ENCODE measurements around the gene HDGF.

The HDGF gene

GRCh38 chr1:156789621-156790318, 38.3 kb upstream of the HDGF start:
- H3K4me3 ChIP-seq (ENCODE audit: low read length), result no peak overlapping the region
- no peak for DNase-seq (ENCODE audit: low read depth)
- TF ChIP-seq, protein P1, sequence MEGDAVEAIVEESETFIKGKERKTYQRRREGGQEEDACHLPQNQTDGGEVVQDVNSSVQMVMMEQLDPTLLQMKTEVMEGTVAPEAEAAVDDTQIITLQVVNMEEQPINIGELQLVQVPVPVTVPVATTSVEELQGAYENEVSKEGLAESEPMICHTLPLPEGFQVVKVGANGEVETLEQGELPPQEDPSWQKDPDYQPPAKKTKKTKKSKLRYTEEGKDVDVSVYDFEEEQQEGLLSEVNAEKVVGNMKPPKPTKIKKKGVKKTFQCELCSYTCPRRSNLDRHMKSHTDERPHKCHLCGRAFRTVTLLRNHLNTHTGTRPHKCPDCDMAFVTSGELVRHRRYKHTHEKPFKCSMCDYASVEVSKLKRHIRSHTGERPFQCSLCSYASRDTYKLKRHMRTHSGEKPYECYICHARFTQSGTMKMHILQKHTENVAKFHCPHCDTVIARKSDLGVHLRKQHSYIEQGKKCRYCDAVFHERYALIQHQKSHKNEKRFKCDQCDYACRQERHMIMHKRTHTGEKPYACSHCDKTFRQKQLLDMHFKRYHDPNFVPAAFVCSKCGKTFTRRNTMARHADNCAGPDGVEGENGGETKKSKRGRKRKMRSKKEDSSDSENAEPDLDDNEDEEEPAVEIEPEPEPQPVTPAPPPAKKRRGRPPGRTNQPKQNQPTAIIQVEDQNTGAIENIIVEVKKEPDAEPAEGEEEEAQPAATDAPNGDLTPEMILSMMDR (IDR thresholded peaks at IDR 0.05; ENCODE audit: insufficient read depth, low read depth, low read length, missing control alignments), result no peak

DNA sequence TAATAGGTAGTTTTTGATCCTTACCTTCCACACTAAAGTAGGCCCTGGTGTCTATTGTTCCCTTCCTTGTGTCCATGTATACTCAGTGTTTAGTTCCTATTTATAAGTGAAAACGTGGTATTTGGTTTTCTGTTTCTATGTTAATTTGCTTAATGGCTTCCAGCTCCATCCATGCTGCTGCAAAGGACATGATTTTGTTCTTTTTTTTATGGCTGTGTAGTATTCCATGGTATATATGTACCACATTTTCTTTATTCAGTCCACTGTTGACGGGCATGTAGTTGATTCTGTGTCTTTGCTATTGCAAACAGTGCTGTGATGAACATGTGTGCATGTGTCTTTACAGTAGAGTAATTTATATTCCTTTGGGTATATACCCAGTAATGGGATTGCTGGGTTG, 36.7 kb upstream of the HDGF start:
- TF ChIP-seq, protein P1 (IDR thresholded peaks at IDR 0.05; ENCODE audit: insufficient read depth, low read depth, low read length, missing control alignments), result no peak
- DNase-seq (ENCODE audit: low read depth), result no peak

GRCh38 chr1:156786640-156787039, 35.2 kb upstream of the HDGF start:
- DNase-seq (ENCODE audit: low read depth), result no peak
- TF ChIP-seq, protein P1 (IDR thresholded peaks at IDR 0.05; ENCODE audit: insufficient read depth, low read depth, low read length, missing control alignments), result no peak
- H3K4me3 ChIP-seq (ENCODE audit: low read length), result no peak overlapping the region

More for the DNA sequence above, 36.7 kb upstream of the HDGF start:
- H3K4me3 ChIP-seq (ENCODE audit: low read length), result no peak overlapping the region

GRCh38 chr1:156785458-156785857, 34.0 kb upstream of the HDGF start:
- DNase-seq (ENCODE audit: low read depth), result no peak
- TF ChIP-seq, protein P1 (IDR thresholded peaks at IDR 0.05; ENCODE audit: insufficient read depth, low read depth, low read length, missing control alignments), result no peak
- H3K4me3 ChIP-seq (ENCODE audit: low read length), result no peak overlapping the region

GRCh38 chr1:156781585-156782186, 30.2 kb upstream of the HDGF start:
- no peak for DNase-seq (ENCODE audit: low read depth)
- TF ChIP-seq, protein P1 (IDR thresholded peaks at IDR 0.05; ENCODE audit: insufficient read depth, low read depth, low read length, missing control alignments), result no peak
- no peak overlapping the region for H3K4me3 ChIP-seq (ENCODE audit: low read length)

- no peak overlapping the region for H3K4me3 ChIP-seq (ENCODE audit: low read length)
- no peak for DNase-seq (ENCODE audit: low read depth)
- TF ChIP-seq, protein P1 (IDR thresholded peaks at IDR 0.05; ENCODE audit: insufficient read depth, low read depth, low read length, missing control alignments), result no peak
Measured at GRCh38 chr1:156777573-156777972, 26.1 kb upstream of the HDGF start.

DNA sequence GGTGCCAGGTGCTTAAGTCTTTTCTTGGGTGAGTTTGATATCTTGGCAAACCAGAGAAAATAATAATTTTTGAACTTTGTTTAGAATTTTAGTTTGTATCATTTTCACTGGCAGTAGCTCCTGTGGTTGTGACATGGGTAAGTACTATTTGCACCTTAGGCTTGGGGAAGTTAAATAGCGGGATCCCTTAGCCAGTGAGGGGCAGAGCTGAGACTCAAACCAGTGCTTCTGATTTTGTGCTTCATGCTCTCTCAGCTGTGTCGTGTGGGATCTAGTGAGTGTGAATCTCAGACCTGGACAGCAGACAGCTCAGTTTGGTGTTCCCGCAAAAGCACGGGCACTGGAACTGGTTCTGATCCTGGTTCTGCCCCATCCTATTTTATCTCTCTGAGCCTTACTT, 25.5 kb upstream of the HDGF start:
- H3K4me3 ChIP-seq (ENCODE audit: low read length), result no peak overlapping the region
- no peak for DNase-seq (ENCODE audit: low read depth)
- TF ChIP-seq, protein P1 (IDR thresholded peaks at IDR 0.05; ENCODE audit: insufficient read depth, low read depth, low read length, missing control alignments), result no peak

All from epithelial cell of esophagus (primary cell).